Suprapubic skin (tissue), 4 donors: ENCODE measurements around the gene ABRACL. TPM values are rescaled to one million over a fixed set of nuclear protein-coding genes. Genes with fewer than 3 reads are reported as not detected.

Experiments used
- DNase-seq, 2 donors: peaks; one replicate each; pipeline ENCODE4 v3.0.0-alpha.2; 2019; ENCODE audit warnings: low spot score in 2 of 2
- H3K27ac ChIP-seq: fragments of 200-600 bp; sonication (generic); one replicate; pipeline ENCODE4 v1.5.1; 2019
- H3K27me3 ChIP-seq: fragments of 200-600 bp; sonication (generic); one replicate; pipeline ENCODE4 v1.5.1; 2019
- H3K36me3 ChIP-seq: fragments of 200-600 bp; sonication (generic); one replicate; pipeline ENCODE4 v1.5.1; 2019
- H3K4me1 ChIP-seq: fragments of 200-600 bp; sonication (generic); one replicate; pipeline ENCODE4 v1.5.1; 2019
- H3K4me3 ChIP-seq: fragments of 200-600 bp; sonication (generic); one replicate; pipeline ENCODE4 v1.5.1; 2019; ENCODE audit warnings: mild to moderate bottlenecking
- H3K9me3 ChIP-seq: fragments of 200-600 bp; sonication (generic); one replicate; pipeline ENCODE4 v1.5.1; 2019
- CTCF ChIP-seq, 2 donors: fragments of 200-600 bp in 1 of 2; fragments of 450-650 bp in 1 of 2; sonication (generic) in 1 of 2; IDR thresholded peaks; one replicate each; pipeline ENCODE4 v1.5.1; 2016 to 2019; ENCODE audit warnings: antibody characterized with exemption in 2 of 2, mild to moderate bottlenecking in 1 of 2, moderate library complexity in 1 of 2
- EP300 ChIP-seq: sonication (generic); formaldehyde crosslinking; IDR thresholded peaks from one replicate; pipeline ENCODE4 v1.6.1; 2017; ENCODE audit warnings: antibody characterized with exemption
- POLR2A ChIP-seq, 2 donors: fragments of 450-650 bp; IDR thresholded peaks; one replicate each; pipeline ENCODE4 v1.6.1; 2017; ENCODE audit warnings: antibody characterized with exemption in 2 of 2, mild to moderate bottlenecking in 2 of 2, moderate library complexity in 2 of 2
- POLR2AphosphoS5 ChIP-seq, 3 donors: sonication (generic); formaldehyde crosslinking; IDR thresholded peaks; one replicate each; pipeline ENCODE4 v1.6.1; 2017; ENCODE audit warnings: antibody characterized with exemption in 3 of 3
- WGBS: methylation state at CpG from one replicate; pipeline ENCODE4 v1.1.5; 2018; 5-methylcytosine and 5-hydroxymethylcytosine counted together
- total RNA-seq, 4 donors: library from RNA; depleted of rRNA; stranded (reverse); fragments of >200 nt; gene quantifications; one replicate each; pipeline ENCODE4 v1.1.0, GENCODE V29; 2016

The ABRACL gene
- total RNA-seq, 4 donors from 2014 or later: 12.0 to 25.0 (median 16.0) TPM

GRCh38 chr6:138987080-138987642, 41.4 kb upstream of the ABRACL start:
- Histone ChIP-seq H3K4me3 (peak overlapping the region; percentile 90), H3K9me3 (no peaks in the 10 kb centered on the region), H3K36me3 (no peaks in the 10 kb centered on the region), H3K27me3 (no peaks in the 10 kb centered on the region), H3K27ac (peak overlapping the region; percentile 94), H3K4me1 (peaks cover 38% of the 10 kb centered on the region)
- WGBS: under 1% methylated on average over 9 of the region's 35 CpGs
- peak in 1 of 2 donors; percentile 74 for DNase-seq
- TF ChIP-seq CTCF (IDR thresholded peaks at IDR 0.05): no peak
- no peak for TF ChIP-seq EP300
- TF ChIP-seq POLR2AphosphoS5 (IDR thresholded peaks at IDR 0.05): no peak

- no peaks in the 10 kb centered on the region for H3K9me3 ChIP-seq
- no peak for TF ChIP-seq EP300
- TF ChIP-seq CTCF (IDR thresholded peaks at IDR 0.05): peak; percentile 79 to 98
- peak; percentile 59 to 74 for TF ChIP-seq POLR2A (IDR thresholded peaks at IDR 0.05)
- peak; percentile 55 to 90 (median 76) for TF ChIP-seq POLR2AphosphoS5 (IDR thresholded peaks at IDR 0.05)
- peak within 1 kb of the TSS; percentile 90 for H3K4me3 ChIP-seq
- peaks cover 32% of the 10 kb centered on the region for H3K4me1 ChIP-seq
- no peaks in the 10 kb centered on the region for H3K27me3 ChIP-seq
- WGBS: 1% methylated on average over 42 of the region's 105 CpGs
- H3K27ac ChIP-seq: peak within 1 kb of the TSS; percentile 94
- no peaks in the 10 kb centered on the region for H3K36me3 ChIP-seq
- peak; percentile 94 to 95 for DNase-seq
Measured at GRCh38 chr6:138987643-138988468, 40.7 kb upstream of the ABRACL start, which contains the start of gene REPS1. REPS1 (minus strand) TSS chr6:138988253; CDS start chr6:138987682, 571 bp downstream.

GRCh38 chr6:138988469-138988834, 40.1 kb upstream of the ABRACL start:
- Histone ChIP-seq H3K4me1 (peaks cover 32% of the 10 kb centered on the region), H3K36me3 (no peaks in the 10 kb centered on the region), H3K4me3 (peak overlapping the region; percentile 90), H3K27me3 (no peaks in the 10 kb centered on the region), H3K9me3 (no peaks in the 10 kb centered on the region), H3K27ac (peak overlapping the region; percentile 94)
- WGBS: 9% methylated on average over 11 of the region's 11 CpGs
- TF ChIP-seq POLR2A (IDR thresholded peaks at IDR 0.05) (no peak), POLR2AphosphoS5 (IDR thresholded peaks at IDR 0.05) (no peak), EP300 (no peak), CTCF (IDR thresholded peaks at IDR 0.05) (no peak)
- no peak for DNase-seq

- Histone ChIP-seq H3K27me3 (no peaks in the 10 kb centered on the region), H3K36me3 (no peaks in the 10 kb centered on the region), H3K4me3 (no peak overlapping the region), H3K27ac (no peak overlapping the region), H3K4me1 (peaks cover 29% of the 10 kb centered on the region), H3K9me3 (no peaks in the 10 kb centered on the region)
- no peak for DNase-seq
- TF ChIP-seq POLR2A (IDR thresholded peaks at IDR 0.05): no peak
- no peak for TF ChIP-seq CTCF (IDR thresholded peaks at IDR 0.05)
- no peak for TF ChIP-seq EP300
- TF ChIP-seq POLR2AphosphoS5 (IDR thresholded peaks at IDR 0.05): no peak
- 91% methylated on average over 5 of the region's 5 CpGs for WGBS
Measured at GRCh38 chr6:138989098-138989983, 39.2 kb upstream of the ABRACL start.
